ENCODE measurements around the gene TOM1L2.

TOM1L2 gene

DNA sequence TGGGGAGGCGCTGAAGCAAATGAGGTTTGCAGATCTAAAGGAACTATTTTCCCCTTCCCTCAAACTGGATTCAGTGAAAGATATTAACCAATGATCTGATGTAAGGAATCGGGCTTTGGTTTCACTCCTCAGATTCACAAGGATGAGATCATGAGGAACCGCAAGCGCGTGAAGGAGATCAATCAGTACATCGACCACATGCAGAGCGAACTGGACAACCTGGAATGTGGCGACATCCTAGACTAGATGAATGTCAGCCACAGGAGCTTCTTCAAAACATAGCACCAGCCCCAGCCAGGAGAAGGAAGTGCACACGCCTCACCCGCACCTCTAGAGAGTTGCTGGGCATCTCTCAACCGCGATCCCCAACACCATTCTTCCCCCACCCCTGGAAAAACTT, 44.2 kb upstream of the TOM1L2 start:
- in situ Hi-C loops (cut with MboI; ENCODE audit: low pct_unique_long_range_greater_than_20kb, low sequenced_read_pairs, unreplicated experiment) = no loop called here
- DNase-seq (ENCODE audit: low spot score) = no peak
- TF ChIP-seq CTCF (IDR thresholded peaks at IDR 0.05; ENCODE audit: extremely low read depth, insufficient read depth, missing control alignments) = no peak

GRCh38 chr17:18015593-18015992, 43.4 kb upstream of the TOM1L2 start:
- in situ Hi-C loops (cut with MboI; ENCODE audit: low pct_unique_long_range_greater_than_20kb, low sequenced_read_pairs, unreplicated experiment) = no loop called here
- DNase-seq (ENCODE audit: low spot score) = no peak
- TF ChIP-seq CTCF (IDR thresholded peaks at IDR 0.05; ENCODE audit: extremely low read depth, insufficient read depth, missing control alignments) = no peak

DNA sequence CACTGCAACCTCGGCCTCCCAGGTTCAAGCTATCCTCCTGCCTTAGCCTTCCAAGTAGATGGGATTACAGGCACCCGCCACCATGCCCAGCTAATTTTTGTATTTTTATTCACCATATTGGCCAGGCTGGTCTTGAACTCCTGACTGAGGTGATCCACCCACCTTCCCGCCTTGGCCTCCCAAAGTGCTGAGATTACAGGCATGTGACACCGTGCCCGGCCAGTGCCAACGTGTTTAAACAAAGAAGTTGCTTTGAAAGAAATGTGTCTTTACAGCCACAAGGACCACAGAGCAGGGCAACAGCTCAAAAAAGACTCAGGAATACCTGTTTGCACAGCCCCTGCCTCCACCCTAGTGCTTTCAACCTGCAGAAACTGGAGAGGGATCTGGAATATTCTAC, 41.8 kb upstream of the TOM1L2 start:
- in situ Hi-C loops (cut with MboI; ENCODE audit: low pct_unique_long_range_greater_than_20kb, low sequenced_read_pairs, unreplicated experiment) = no loop called here
- DNase-seq (ENCODE audit: low spot score) = no peak
- TF ChIP-seq CTCF (IDR thresholded peaks at IDR 0.05; ENCODE audit: extremely low read depth, insufficient read depth, missing control alignments) = no peak

DNA sequence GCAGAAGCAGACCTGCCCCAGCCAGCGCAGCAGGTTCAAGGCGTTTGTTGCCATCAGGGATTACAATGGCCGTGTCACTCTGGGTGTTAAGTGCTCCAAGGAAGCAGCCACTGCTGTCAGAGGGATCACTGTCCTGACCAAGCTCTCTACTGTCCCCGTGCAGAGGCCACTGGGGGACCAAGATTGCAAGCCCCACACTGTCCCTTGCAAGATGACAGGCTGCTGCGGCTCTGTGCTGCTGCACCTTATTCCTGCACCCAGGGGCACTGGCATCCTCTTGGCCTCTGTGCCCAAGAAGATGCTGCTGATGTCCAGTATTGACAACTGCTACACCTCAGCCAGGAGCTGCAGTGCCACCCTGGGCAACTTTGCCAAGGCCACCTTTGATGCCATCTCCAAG, 39.1 kb upstream of the TOM1L2 start:
- no peak for TF ChIP-seq CTCF (IDR thresholded peaks at IDR 0.05; ENCODE audit: extremely low read depth, insufficient read depth, missing control alignments)

GRCh38 chr17:18009609-18010420, 37.6 kb upstream of the TOM1L2 start:
- no peak for DNase-seq (ENCODE audit: low spot score)
- no peak for TF ChIP-seq CTCF (IDR thresholded peaks at IDR 0.05; ENCODE audit: extremely low read depth, insufficient read depth, missing control alignments)
- in situ Hi-C loops (cut with MboI; ENCODE audit: low pct_unique_long_range_greater_than_20kb, low sequenced_read_pairs, unreplicated experiment) = no loop called here

More for the DNA sequence above, 39.1 kb upstream of the TOM1L2 start:
- in situ Hi-C loops (cut with MboI; ENCODE audit: low pct_unique_long_range_greater_than_20kb, low sequenced_read_pairs, unreplicated experiment) = no loop called here
- no peak for DNase-seq (ENCODE audit: low spot score)

GRCh38 chr17:18008496-18009268, 36.5 kb upstream of the TOM1L2 start:
- no peak for DNase-seq (ENCODE audit: low spot score)
- TF ChIP-seq CTCF (IDR thresholded peaks at IDR 0.05; ENCODE audit: extremely low read depth, insufficient read depth, missing control alignments) = no peak
- in situ Hi-C loops (cut with MboI; ENCODE audit: low pct_unique_long_range_greater_than_20kb, low sequenced_read_pairs, unreplicated experiment) = no loop called here
